WERI-Rb-1 (cell line): ENCODE data around the gene RFC2.
A peak's percentile ranks its signal among the peaks of the same experiment; 100 is the strongest.

Experiments
- DNase-seq: peaks from one replicate; pipeline ENCODE4 v3.0.0-alpha.2; 2020
- H3K27ac ChIP-seq: fragments of 250-450 bp; sonication (Bioruptor Pico); 2 replicates; pipeline ENCODE4 v1.5.1; 2020; ENCODE audit warnings: mild to moderate bottlenecking, moderate library complexity
- H3K27me3 ChIP-seq: fragments of 250-450 bp; sonication (Bioruptor Pico); 2 replicates; pipeline ENCODE4 v1.5.1; 2021; ENCODE audit warnings: mild to moderate bottlenecking, low read depth, moderate library complexity; ENCODE audit not compliant: insufficient read depth, severe bottlenecking
- H3K36me3 ChIP-seq: fragments of 250-450 bp; sonication (Bioruptor Pico); 2 replicates; pipeline ENCODE4 v1.5.1; 2020; ENCODE audit warnings: mild to moderate bottlenecking, moderate library complexity
- H3K4me3 ChIP-seq: 2 replicates; pipeline ENCODE4 v1.5.1; 2011; ENCODE audit warnings: low read depth, mild to moderate bottlenecking, control low read depth, low read length
- H3K9me3 ChIP-seq: fragments of 250-450 bp; sonication (Bioruptor Pico); 2 replicates; pipeline ENCODE4 v1.5.1; 2021; ENCODE audit warnings: mild to moderate bottlenecking, moderate library complexity; ENCODE audit not compliant: severe bottlenecking
- TF ChIP-seq, protein P1 (sequence below): IDR thresholded peaks from 2 replicates; pipeline ENCODE4 v1.5.1; 2011; ENCODE audit warnings: low read depth, mild to moderate bottlenecking, control low read depth, inconsistent platforms, low read length

RFC2 gene

DNA sequence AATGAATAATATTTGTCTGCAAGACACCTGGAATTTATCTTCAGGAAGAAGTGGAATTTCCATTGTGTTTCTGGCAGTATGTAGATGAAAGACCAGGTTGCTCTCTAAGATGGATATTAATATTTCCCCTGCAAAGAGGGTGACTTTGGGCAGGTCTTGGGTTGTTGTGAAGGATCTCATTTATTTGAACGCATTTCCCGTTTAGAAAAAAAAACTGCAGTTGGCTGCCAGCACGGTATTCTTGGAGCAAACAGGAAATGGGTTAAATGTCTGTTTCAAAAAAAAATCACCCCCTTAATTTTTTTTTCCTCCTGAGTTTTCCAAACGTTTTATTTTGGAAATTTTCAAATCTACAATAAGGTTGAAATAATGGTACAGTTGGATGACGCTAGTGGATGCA, 68.6 kb downstream of the RFC2 start:
- TF ChIP-seq, protein P1, sequence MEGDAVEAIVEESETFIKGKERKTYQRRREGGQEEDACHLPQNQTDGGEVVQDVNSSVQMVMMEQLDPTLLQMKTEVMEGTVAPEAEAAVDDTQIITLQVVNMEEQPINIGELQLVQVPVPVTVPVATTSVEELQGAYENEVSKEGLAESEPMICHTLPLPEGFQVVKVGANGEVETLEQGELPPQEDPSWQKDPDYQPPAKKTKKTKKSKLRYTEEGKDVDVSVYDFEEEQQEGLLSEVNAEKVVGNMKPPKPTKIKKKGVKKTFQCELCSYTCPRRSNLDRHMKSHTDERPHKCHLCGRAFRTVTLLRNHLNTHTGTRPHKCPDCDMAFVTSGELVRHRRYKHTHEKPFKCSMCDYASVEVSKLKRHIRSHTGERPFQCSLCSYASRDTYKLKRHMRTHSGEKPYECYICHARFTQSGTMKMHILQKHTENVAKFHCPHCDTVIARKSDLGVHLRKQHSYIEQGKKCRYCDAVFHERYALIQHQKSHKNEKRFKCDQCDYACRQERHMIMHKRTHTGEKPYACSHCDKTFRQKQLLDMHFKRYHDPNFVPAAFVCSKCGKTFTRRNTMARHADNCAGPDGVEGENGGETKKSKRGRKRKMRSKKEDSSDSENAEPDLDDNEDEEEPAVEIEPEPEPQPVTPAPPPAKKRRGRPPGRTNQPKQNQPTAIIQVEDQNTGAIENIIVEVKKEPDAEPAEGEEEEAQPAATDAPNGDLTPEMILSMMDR, result no peak
- Histone ChIP-seq H3K9me3 (no peaks in the 10 kb centered on the region), H3K27me3 (no peaks in the 10 kb centered on the region), H3K4me3 (no peak overlapping the region), H3K36me3 (peaks cover 85% of the 10 kb centered on the region), H3K27ac (no peak overlapping the region)
- no peak for DNase-seq

DNA sequence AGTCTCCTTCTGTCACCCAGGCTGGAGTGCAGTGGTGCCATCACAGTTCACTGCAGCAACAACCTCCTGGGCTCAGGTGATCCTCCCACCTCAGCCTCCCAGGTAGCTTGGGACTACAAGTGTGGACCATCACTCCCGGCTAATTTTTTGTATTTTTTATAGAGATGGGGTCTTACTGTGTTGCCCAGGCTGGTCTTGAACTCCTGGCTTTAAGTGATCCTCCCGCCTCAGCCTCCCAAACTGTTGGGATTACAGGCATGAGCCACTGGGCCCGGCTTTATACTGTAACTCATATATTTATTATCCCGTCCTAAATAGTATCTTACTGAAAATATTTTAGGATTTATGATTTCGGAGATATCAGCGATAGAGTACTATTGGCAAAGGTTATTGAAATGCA, 69.2 kb downstream of the RFC2 start:
- Histone ChIP-seq H3K27me3 (no peaks in the 10 kb centered on the region), H3K27ac (no peak overlapping the region), H3K9me3 (no peaks in the 10 kb centered on the region), H3K36me3 (peaks cover 85% of the 10 kb centered on the region), H3K4me3 (no peak overlapping the region)
- no peak for DNase-seq
- TF ChIP-seq, protein P1, result no peak

- peak; percentile 36 for DNase-seq
- Histone ChIP-seq H3K27me3 (no peaks in the 10 kb centered on the region), H3K36me3 (peaks cover 83% of the 10 kb centered on the region), H3K9me3 (no peaks in the 10 kb centered on the region), H3K4me3 (no peak overlapping the region), H3K27ac (no peak overlapping the region)
- TF ChIP-seq, protein P1, result peak; percentile 48; the same call in 1 of the 2 replicates
Observed at GRCh38 chr7:74183653-74184450, 70.3 kb downstream of the RFC2 start.

- TF ChIP-seq, protein P1, result no peak
- H3K9me3 ChIP-seq, result no peaks in the 10 kb centered on the region
- no peaks in the 10 kb centered on the region for H3K27me3 ChIP-seq
- H3K36me3 ChIP-seq, result peaks cover 82% of the 10 kb centered on the region
- H3K27ac ChIP-seq, result no peak overlapping the region
- H3K4me3 ChIP-seq, result no peak overlapping the region
- DNase-seq, result no peak
Observed at GRCh38 chr7:74183142-74183541, 71.1 kb downstream of the RFC2 start.

GRCh38 chr7:74182453-74183090, 71.6 kb downstream of the RFC2 start:
- Histone ChIP-seq H3K9me3 (no peaks in the 10 kb centered on the region), H3K4me3 (no peak overlapping the region), H3K36me3 (peaks cover 82% of the 10 kb centered on the region), H3K27ac (no peak overlapping the region), H3K27me3 (no peaks in the 10 kb centered on the region)
- DNase-seq, result no peak
- TF ChIP-seq, protein P1, result no peak

- H3K27me3 ChIP-seq, result no peaks in the 10 kb centered on the region
- H3K36me3 ChIP-seq, result peaks cover 82% of the 10 kb centered on the region
- no peak overlapping the region for H3K4me3 ChIP-seq
- TF ChIP-seq, protein P1, result no peak
- H3K9me3 ChIP-seq, result no peaks in the 10 kb centered on the region
- no peak for DNase-seq
- H3K27ac ChIP-seq, result no peak overlapping the region
Observed at GRCh38 chr7:74181821-74182220, 72.4 kb downstream of the RFC2 start.
